ENCODE data around the gene CCND1.

CCND1 gene

GRCh38 chr11:69654001-69654659 is 13.2 kb downstream of the CCND1 start:
- no peak for DNase-seq

DNA sequence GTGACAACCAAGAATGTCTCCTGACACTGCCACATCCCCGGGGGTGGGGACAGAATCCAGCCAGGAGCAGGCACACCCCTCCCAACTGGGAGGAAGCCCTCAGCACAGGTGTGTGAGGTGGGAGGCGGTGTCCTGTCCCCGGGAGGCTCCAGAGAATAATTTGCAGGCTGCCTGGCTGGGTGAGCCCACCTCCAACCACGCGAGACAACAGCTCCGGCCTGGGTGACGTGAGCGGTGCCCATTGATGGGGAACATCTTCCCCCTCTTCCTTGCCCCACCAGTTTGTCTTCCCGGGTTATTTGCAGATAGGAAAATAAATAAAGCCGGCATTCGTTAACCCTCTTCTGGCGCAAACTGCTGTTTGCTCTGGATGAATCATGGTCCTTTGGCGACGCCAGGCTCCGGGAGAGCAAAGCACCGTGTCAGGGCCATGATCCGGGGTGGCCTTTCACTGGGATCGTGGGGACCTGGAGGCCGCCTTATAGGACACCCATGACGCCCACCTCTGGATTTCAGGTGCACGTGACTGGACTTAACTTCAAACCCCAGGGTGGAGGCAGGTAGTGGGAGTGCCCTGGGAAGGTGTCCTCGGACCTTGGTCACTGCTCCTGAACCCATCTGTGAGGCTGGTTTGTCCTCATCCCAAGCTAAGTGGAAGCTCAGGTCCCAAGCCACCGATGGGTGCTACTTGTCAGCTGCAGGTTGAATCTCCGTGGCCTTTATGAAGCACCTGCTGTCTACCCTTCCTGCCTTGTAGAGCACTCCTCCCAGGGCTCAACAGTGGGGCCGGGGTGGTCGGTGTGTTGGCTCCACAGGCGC is 13.9 kb downstream of the CCND1 start:
- DNase-seq = no peak

- no peak for DNase-seq
Observed at GRCh38 chr11:69655479-69656428, 14.8 kb downstream of the CCND1 start.

DNA sequence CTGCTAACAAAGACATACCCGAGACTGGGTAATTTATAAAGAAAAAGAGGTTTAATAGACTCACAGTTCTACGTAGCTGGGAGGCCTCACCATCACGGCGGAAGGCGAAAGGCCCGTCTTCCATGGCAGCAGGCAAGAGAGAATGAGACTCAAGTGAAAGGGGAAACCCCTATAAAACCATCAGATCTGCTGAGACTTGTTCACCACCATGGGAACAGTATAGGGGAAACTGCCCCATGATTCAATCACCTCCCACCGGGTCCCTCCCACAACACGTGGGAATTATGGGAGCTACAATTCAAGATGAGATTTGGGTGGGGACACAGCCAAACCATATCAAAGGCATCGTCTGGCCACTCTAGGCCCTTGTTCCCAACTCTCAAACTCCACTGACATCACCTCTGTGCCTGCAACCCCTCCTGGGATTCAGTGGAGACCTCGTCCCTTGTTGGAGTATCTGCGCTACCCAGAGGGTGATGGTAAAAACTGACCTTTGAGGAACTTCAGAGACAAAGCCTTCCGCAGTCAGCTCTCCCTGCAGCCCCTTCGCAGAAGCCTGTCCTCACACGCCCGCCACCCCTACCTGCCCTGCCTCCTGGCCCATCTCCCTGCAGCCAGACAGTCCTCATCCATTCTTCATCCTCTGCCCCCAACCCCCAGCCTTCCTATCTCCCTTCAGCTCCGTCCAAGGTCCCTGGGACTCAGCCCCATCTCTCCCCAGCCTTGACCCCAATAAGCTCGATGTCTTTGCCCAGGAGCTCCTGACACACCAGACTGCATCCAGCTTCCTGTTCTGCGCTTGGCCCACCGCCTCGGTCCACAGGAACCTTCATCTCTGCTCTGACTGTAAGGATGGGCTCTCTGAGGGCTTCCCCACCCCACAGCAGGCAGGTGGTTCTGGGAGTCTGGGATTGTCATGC is 15.8 kb downstream of the CCND1 start:
- no peak for DNase-seq

DNA sequence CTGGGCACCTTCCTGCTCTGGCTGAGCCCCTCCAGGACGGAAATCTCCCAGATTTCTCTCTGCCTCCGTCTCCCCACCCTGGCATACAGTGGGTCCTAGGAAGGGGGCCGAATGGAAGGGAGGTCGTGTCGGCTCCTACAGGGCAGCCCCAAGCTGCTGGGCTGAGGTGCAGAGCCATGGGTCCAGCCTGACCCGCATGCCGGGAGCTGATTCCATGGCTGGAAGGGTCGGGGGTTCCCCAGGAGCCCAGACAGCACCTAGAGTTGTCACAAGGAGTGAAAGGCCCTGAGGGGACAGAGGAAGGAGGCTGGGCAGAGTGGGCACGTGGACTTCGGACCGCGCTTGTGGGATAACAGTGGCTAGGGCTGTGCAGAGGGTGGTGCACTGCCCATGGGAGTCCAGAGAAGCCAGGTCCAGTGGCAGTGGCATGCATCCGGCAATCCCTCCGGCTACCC is 16.5 kb downstream of the CCND1 start:
- DNase-seq = no peak

GRCh38 chr11:69657911-69658625 is 17.1 kb downstream of the CCND1 start:
- no peak for DNase-seq

DNA sequence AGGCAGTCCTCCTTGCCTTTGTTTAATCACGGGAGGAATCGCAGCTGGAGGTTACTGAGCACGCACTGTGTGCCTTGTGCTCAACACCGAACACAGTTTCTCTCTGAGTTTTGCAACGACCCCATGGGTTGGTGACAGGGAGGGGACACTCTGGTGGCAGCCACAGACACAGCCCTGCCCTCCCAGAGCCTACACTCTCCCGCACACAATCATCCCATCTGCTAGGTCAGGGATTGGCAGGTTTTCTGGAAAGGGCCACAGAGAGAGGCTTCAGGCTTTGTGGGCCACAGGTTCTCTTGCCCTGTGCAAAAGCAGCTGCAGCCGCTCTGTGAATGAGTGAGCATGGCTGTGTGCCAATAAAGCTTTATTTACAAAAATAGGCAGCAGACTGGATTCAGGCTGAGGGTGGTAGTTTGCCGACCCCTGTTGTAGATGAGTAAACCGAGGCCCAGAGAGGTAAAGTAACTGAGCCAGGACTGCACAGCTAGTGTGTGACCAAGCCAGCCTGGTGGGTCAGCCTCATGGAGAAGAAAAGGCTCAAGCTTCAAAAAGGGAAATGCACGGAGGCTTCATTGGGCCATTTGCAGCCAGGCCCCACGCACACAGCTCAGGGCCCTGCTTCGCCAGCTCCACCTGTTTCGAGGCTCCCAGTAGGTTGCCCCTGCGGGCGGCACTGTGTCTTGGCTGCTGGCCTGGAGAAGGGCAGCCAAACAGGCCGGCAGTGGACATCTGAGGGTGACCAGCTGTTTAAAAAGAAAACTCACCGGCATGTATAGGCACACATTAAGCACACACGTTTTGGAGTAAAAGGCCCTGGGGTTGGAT is 17.9 kb downstream of the CCND1 start:
- no peak for DNase-seq

DNA sequence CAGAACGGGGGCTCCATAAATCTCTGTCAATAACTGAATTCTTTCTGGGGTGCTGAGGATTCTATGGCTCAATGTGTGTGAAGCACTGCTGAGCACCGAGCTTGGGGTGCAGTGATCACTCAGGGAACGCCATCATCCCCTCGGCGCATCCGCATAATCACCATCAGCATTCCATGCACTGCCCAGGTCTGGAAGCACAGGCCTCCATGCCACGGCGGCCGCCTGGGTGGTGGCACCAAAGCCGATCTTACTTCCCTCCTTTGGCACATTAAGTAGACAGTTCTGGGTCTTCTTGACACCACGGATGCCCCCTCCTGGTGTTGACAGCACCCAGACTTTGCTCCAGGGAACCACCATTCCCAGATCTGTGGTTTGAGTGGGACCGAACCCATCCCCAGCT is 18.6 kb downstream of the CCND1 start:
- DNase-seq = no peak

GRCh38 chr11:69660001-69660500 is 19.1 kb downstream of the CCND1 start:
- no peak for DNase-seq

DNA sequence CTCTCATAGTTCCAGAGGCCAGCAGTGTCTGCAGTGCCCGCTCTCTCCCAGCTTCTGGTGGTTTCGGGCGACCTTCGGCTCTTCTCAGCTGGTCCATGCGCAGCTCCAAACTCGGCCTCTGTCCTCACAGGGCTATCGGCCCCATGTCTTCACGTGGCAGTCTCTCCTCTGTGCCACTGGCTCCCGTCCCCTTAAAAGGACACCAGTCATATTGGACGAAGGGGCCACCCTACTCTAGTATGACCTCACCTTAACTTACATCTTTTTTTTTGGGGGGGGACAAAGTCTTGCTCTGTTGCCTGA is 20.4 kb downstream of the CCND1 start:
- no peak for DNase-seq

GRCh38 chr11:69662021-69662698 is 21.2 kb downstream of the CCND1 start:
- no peak for DNase-seq

DNA sequence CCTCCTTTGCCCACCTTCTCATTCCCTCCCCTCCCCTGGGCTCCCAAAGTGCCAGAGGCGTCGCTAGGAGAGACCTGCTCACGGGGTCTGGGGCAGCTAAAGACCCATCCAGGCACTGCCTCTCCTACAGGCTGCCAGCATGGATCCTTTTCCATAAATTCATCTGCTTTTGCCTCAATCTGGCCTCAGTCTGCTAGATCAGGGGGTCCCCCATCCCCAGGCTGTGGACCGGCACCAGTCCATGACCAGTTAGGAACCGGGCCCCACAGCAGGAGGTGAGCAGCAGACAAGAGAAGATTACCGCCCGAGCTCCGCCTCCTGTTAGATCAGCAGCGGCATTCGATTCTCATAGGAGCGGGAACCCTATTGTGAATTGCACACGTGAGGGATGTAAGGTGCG is 21.9 kb downstream of the CCND1 start:
- no peak for DNase-seq

DNA sequence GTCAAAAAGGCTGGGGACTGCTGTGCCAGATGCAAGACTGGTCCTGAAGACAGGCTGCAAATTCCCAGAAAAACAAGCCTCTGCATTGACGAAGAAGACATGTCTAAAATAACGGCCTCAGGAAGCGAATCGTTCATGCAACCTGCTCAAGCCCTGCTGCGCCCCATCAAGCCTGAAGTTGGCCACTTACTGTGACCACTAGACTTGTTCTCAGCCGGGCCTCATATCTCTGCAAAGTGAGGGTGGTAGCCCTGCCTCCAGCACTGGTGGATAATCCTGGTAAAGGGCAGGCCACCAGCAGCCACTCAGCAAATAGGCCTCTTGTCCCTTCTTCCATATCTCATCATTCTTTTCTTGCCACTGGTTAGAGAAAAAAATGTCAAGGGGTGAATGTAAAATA is 22.4 kb downstream of the CCND1 start:
- no peak for DNase-seq

- DNase-seq = no peak
Observed at GRCh38 chr11:69664103-69664775, 23.3 kb downstream of the CCND1 start.

DNA sequence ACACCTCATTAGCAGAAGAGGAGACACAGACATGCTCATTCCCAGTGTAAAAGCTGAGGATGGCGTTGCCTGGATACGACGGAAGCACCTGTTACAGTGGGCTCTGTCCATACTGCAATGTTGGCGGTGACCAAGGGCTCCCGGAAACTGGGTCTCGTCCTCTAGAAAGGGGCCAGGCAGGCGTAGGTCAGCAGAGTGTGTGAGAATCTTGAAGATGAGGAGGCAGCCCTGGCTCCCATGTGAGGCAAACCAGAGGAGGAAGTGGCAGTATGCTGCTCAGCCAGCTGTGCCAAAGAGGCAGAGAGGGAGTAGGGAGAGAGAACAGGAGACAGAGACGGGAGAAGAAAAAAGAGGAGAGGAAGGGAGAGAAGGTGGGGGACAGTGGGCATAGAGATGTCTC is 23.9 kb downstream of the CCND1 start:
- no peak for DNase-seq

GRCh38 chr11:69665669-69666068 is 24.7 kb downstream of the CCND1 start:
- DNase-seq = no peak

- DNase-seq = no peak
Observed at GRCh38 chr11:69666261-69666660, 25.3 kb downstream of the CCND1 start.

GRCh38 chr11:69666752-69667536 is 26.0 kb downstream of the CCND1 start:
- DNase-seq = no peak
